ENCODE measurements around the gene HCRT. TPM values are rescaled to one million over a fixed set of nuclear protein-coding genes. Genes with fewer than 3 reads are reported as not detected.
"Not testable (repeated sequence)": the region's sequence is repeated elsewhere in the genome, so short reads cannot be mapped to it uniquely, and the experiment has no call there.

The HCRT gene
- total RNA-seq, 1 donor from 2014 or later = not detected

GRCh38 chr17:42188749-42189650, 3.7 kb upstream of the HCRT start:
- Histone ChIP-seq H3K27ac (no peak overlapping the region), H3K4me1 (peaks cover 12 to 19% of the 10 kb centered on the region in 2 donors), H3K4me3 (no peak overlapping the region), H3K36me3 (no peaks in the 10 kb centered on the region), H3K9me3 (no peaks in the 10 kb centered on the region), H3K27me3 (no peaks in the 10 kb centered on the region)
- no peak for TF ChIP-seq CTCF (IDR thresholded peaks at IDR 0.05)
- DNase-seq (ENCODE audit: low spot score in 2 of 2) = no peak
- intact Hi-C loops (cut with DNase I) = no loop called here

- no peak overlapping the region for H3K4me3 ChIP-seq
- intact Hi-C loops (cut with DNase I) = no loop called here
- no peaks in the 10 kb centered on the region for H3K9me3 ChIP-seq
- no peak overlapping the region for H3K27ac ChIP-seq
- H3K36me3 ChIP-seq = no peaks in the 10 kb centered on the region
- H3K4me1 ChIP-seq = peaks cover 5 to 7% of the 10 kb centered on the region in 2 donors
- H3K27me3 ChIP-seq = no peaks in the 10 kb centered on the region
- DNase-seq (ENCODE audit: low spot score in 2 of 2) = no peak
- no peak for TF ChIP-seq CTCF (IDR thresholded peaks at IDR 0.05)
Measured at GRCh38 chr17:42187833-42188232, 2.6 kb upstream of the HCRT start.

GRCh38 chr17:42186191-42186590, 939 bp upstream of the HCRT start:
- H3K9me3 ChIP-seq; DNase-seq (ENCODE audit: low spot score in 2 of 2); intact Hi-C loops (cut with DNase I); H3K27me3 ChIP-seq; H3K4me1 ChIP-seq; H3K4me3 ChIP-seq; H3K36me3 ChIP-seq; H3K27ac ChIP-seq: not testable (repeated sequence)

- no peak overlapping the region for H3K4me3 ChIP-seq
- H3K27ac ChIP-seq = no peak overlapping the region
- H3K27me3 ChIP-seq = peaks cover 8% of the 10 kb centered on the region
- no peak for DNase-seq (ENCODE audit: low spot score in 2 of 2)
- intact Hi-C loops (cut with DNase I) = no loop called here
- H3K36me3 ChIP-seq = no peaks in the 10 kb centered on the region
- no peaks in the 10 kb centered on the region for H3K9me3 ChIP-seq
- H3K4me1 ChIP-seq = peaks cover 5 to 12% of the 10 kb centered on the region in 2 donors
- TF ChIP-seq CTCF (IDR thresholded peaks at IDR 0.05) = no peak
Measured at GRCh38 chr17:42185621-42185930, 324 bp upstream of the HCRT start.

- peak; percentile 66 to 96 (median 70) for TF ChIP-seq CTCF (IDR thresholded peaks at IDR 0.05)
- Histone ChIP-seq H3K4me1 (peaks cover 5 to 12% of the 10 kb centered on the region in 2 donors), H3K27ac (peak overlapping the region; percentile 56 to 60), H3K36me3 (no peaks in the 10 kb centered on the region), H3K9me3 (no peaks in the 10 kb centered on the region), H3K27me3 (peaks cover 11% of the 10 kb centered on the region), H3K4me3 (peak overlapping the region; percentile 69 to 70)
- intact Hi-C loops (cut with DNase I) = no loop called here
- peak in 1 of 2 donors; percentile 79 for DNase-seq (ENCODE audit: low spot score in 2 of 2)
Measured at GRCh38 chr17:42183741-42184711, 1.2 kb downstream of the HCRT start.

All from ascending aorta (tissue), 2 donors.